IPS DF 4.7 (cell line): ENCODE results near the gene SMIM10.
"Not testable (repeated sequence)": the region's sequence is repeated elsewhere in the genome, so short reads cannot be mapped to it uniquely, and the experiment has no call there.

ENCODE experiments used
- DNase-seq: peaks from one replicate; pipeline ENCODE4 v3.0.0-alpha.2; 2013; ENCODE audit warnings: low spot score; ENCODE audit errors: extremely low read depth

SMIM10 gene

GRCh38 chrX:135010921-135011320 lies 20.1 kb downstream of the SMIM10 start:
- DNase-seq: no peak

- no peak for DNase-seq
Measured at GRCh38 chrX:135015523-135016245, 24.9 kb downstream of the SMIM10 start.

- not testable (repeated sequence) for DNase-seq
Measured at GRCh38 chrX:135019890-135020289, 29.1 kb downstream of the SMIM10 start.

DNA sequence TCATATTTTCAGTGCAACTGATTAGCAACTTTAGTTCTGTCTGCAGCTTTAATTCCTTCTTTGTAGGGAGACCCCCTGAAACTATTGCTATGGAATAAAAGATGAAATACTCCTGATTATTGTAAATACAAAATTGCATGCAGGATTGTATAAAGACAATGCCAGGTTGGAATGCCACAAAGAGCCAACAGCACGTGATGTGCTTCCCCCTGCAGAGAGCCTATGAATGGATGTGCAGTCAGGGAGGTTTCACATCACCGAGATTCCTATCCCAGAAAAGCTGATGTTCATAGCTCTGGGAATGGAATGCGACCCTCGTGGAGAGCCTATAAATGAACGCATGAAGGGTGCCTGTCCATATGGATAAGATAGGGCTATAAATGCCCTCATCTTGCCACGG lies 33.0 kb downstream of the SMIM10 start:
- not testable (repeated sequence) for DNase-seq

DNA sequence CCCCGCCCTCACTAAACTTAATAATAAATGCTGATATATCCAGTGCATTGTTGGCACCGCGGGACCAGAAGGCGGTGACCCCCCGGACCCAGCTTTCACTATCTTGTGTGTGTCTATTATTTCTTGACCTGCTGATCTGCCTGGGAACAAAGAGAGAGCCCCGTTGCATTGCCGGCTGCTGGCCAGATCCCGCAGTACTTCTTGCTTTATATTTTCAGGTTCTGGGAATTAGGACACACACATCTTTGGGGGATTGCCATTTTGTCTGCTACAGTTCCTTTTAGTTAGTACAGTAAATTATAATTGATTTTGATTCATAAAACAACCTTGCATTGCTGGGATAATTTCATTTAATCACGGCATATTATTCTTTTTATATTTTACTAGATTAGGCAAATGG lies 33.7 kb downstream of the SMIM10 start:
- no peak for DNase-seq

DNA sequence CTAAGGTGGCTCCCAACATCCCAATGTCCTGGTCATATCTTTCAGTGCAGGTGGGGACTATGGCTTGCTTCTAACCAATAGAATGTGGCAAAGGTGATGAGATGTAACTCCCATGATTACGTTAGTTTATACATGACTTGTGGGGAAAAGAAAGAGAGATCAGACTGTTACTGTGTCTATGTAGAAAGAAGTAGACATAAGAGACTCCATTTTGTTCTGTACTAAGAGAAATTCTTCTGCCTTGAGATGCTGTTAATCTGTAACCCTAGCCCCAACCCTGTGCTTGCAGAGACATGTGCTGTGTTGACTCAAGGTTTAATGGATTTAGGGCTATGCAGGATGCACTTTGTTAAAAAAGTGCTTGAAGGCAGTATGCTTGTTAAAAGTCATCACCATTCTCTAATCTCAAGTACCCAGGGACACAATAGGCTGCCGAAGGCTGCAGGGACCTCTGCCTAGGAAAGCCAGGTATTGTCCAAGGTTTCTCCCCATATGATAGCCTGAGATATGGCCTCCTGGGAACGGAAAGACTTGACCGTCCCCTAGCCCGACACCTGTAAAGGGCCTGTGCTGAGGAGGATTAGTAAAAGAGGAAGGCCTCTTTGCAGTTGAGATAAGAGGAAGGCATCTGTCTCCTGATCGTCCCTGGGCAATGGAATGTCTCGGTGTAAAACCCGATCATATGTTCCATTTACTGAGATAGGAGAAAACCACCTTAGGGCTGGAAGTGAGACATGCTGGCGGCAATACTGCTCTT lies 39.6 kb downstream of the SMIM10 start:
- DNase-seq: not testable (repeated sequence)

DNA sequence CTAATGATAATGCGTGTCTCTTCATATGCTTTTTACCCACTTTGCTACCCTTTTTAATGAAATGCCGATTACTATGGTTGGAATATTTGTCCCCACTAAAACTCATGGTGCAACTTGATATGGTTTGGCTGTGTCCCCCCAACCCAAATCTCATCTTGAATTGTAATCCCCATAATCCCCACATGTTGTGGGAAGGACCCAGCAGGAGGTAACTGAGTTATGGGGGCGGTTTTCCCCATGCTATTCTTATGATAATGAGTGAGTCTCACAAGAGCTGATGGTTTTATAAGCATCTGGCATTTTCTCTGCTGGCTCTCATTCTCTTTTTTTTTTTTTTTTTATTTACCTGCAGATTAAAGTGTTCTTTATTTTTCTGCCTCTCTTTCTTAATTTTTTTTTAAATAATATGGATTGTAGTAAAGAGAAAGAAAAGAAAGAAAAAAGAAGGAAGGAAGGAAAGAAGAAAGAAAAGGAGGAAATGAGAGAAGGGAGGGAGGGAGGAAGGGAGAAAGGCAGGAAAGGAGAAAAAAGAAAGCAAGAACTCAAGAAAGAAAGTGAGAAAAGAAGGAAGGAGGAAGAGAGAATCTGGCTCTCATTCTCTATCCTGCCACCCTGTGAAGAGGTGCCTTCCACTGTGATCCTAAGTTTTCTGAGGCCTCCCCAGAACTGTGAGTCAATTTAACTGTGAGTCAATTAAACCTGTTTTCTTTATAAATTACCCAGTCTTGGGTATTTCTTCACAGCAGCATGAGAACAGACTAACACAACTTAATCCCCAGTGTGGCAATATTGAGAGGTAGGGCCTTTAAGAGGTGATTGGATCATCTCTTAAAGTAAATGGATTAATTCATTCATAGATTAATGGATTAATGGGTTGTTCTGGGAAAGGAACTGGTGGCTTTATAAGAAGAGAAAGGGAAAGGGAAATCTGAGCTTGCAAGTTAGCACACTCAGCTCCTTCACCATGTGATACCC lies 50.6 kb downstream of the SMIM10 start:
- DNase-seq: not testable (repeated sequence)
